ENCODE data around the gene NPBWR2.
A peak's percentile ranks its signal among the peaks of the same experiment; 100 is the strongest.
"Not testable (repeated sequence)": the region's sequence is repeated elsewhere in the genome, so short reads cannot be mapped to it uniquely, and the experiment has no call there.

The NPBWR2 gene

GRCh38 chr20:64123517-64123916 is 16.2 kb upstream of the NPBWR2 start:
- H3K4me3 ChIP-seq (ENCODE audit: low read depth, low read length); CTCF ChIA-PET; H3K9me3 ChIP-seq (ENCODE audit: control insufficient read depth, insufficient read depth, low read depth, low read length); H3K4me1 ChIP-seq (ENCODE audit: control insufficient read depth, insufficient read depth, low read length); POLR2A ChIA-PET; H3K27ac ChIP-seq (ENCODE audit: extremely low read depth, low read depth, low read length); H3K36me3 ChIP-seq (ENCODE audit: control insufficient read depth in 2 of 2, insufficient read depth in 1 of 2, low read length in 2 of 2): not testable (repeated sequence)
- peak; percentile 96 for TF ChIP-seq PRDM4 (tag by site-specific recombination; IDR thresholded peaks at IDR 0.05)

- H3K27ac ChIP-seq (ENCODE audit: extremely low read depth, low read depth, low read length); H3K4me3 ChIP-seq (ENCODE audit: low read depth, low read length); H3K36me3 ChIP-seq (ENCODE audit: control insufficient read depth in 2 of 2, insufficient read depth in 1 of 2, low read length in 2 of 2); H3K4me1 ChIP-seq (ENCODE audit: control insufficient read depth, insufficient read depth, low read length); POLR2A ChIA-PET; H3K9me3 ChIP-seq (ENCODE audit: control insufficient read depth, insufficient read depth, low read depth, low read length): not testable (repeated sequence)
- peak; percentile 97 for TF ChIP-seq PRDM4 (tag by site-specific recombination; IDR thresholded peaks at IDR 0.05)
- CTCF ChIA-PET: interaction anchor here (0.8 to 1.6 kb wide), 2 partner anchors 23 to 38 kb away, joined by 3 to 6 read pairs; no protein-coding TSS in a partner anchor
Observed at GRCh38 chr20:64122927-64123326, 15.6 kb upstream of the NPBWR2 start.

- TF ChIP-seq HOXC10 (CRISPR knock-in tag; IDR thresholded peaks at IDR 0.05) (no peak), ZNF510 (tag by site-specific recombination; IDR thresholded peaks at IDR 0.05; ENCODE audit: insufficient replicate concordance) (no peak), ZNF645 (tag by site-specific recombination; IDR thresholded peaks at IDR 0.05) (no peak), ZNF37A (tag by site-specific recombination; IDR thresholded peaks at IDR 0.05) (no peak), ZFP41 (tag by site-specific recombination; IDR thresholded peaks at IDR 0.05; ENCODE audit: borderline replicate concordance) (no peak)
- Histone ChIP-seq H3K27ac (ENCODE audit: extremely low read depth, low read depth, low read length) (no peak overlapping the region), H3K4me1 (ENCODE audit: control insufficient read depth, insufficient read depth, low read length) (no peaks in the 10 kb centered on the region), H3K4me3 (ENCODE audit: low read depth, low read length) (no peak overlapping the region), H3K36me3 (ENCODE audit: control insufficient read depth in 2 of 2, insufficient read depth in 1 of 2, low read length in 2 of 2) (no peaks in the 10 kb centered on the region), H3K9me3 (ENCODE audit: control insufficient read depth, insufficient read depth, low read depth, low read length) (no peaks in the 10 kb centered on the region)
- POLR2A ChIA-PET: interaction anchor here (0.9 kb wide), 1 partner anchor 583 kb away, joined by 5 read pairs; no protein-coding TSS in a partner anchor
- CTCF ChIA-PET: interaction anchor here (1.1 to 3.5 kb wide), 7 partner anchors 10 to 141 kb away, joined by 3 to 35 read pairs (median 10); partner anchors contain the start of genes LKAAEAR1, PRPF6 and SAMD10
Observed at GRCh38 chr20:64121586-64121985, 14.2 kb upstream of the NPBWR2 start.

GRCh38 chr20:64119681-64120341 is 12.4 kb upstream of the NPBWR2 start:
- no peak overlapping the region for H3K27ac ChIP-seq (ENCODE audit: extremely low read depth, low read depth, low read length)
- no peak overlapping the region for H3K4me3 ChIP-seq (ENCODE audit: low read depth, low read length)
- TF ChIP-seq ZNF549 (tag by site-specific recombination; IDR thresholded peaks at IDR 0.05) (no peak), ZFP37 (tag by site-specific recombination; IDR thresholded peaks at IDR 0.05) (no peak), ZNF555 (tag by site-specific recombination; conservative IDR thresholded peaks at IDR 0.05) (no peak), ZNF175 (tag by site-specific recombination; IDR thresholded peaks at IDR 0.05) (no peak), KLF1 (tag by site-specific recombination; IDR thresholded peaks at IDR 0.05) (no peak), ZFP41 (tag by site-specific recombination; IDR thresholded peaks at IDR 0.05; ENCODE audit: borderline replicate concordance) (no peak), OVOL3 (tag by site-specific recombination; IDR thresholded peaks at IDR 0.05) (no peak), ZNF239 (tag by site-specific recombination; IDR thresholded peaks at IDR 0.05) (no peak), ZNF514 (tag by site-specific recombination; IDR thresholded peaks at IDR 0.05) (no peak), KLF17 (tag by site-specific recombination; IDR thresholded peaks at IDR 0.05) (no peak), ZNF211 (tag by site-specific recombination; IDR thresholded peaks at IDR 0.05; ENCODE audit: low read depth) (no peak), ZNF645 (tag by site-specific recombination; IDR thresholded peaks at IDR 0.05) (no peak), ZNF792 (tag by site-specific recombination; IDR thresholded peaks at IDR 0.05) (no peak), ZNF221 (tag by site-specific recombination; IDR thresholded peaks at IDR 0.05; ENCODE audit: borderline replicate concordance) (no peak)
- ChIA-PET CTCF (interaction anchor here (0.6 to 3.5 kb wide), 27 partner anchors 8 to 1410 kb away, joined by 3 to 35 read pairs (median 5); partner anchors contain the start of genes LKAAEAR1, PRPF6 and SAMD10), POLR2A (interaction anchor here (0.7 to 1.4 kb wide), 3 partner anchors 18 to 1733 kb away, joined by 4 read pairs; partner anchors contain the start of genes PRPF6 and RPS21)
- H3K4me1 ChIP-seq (ENCODE audit: control insufficient read depth, insufficient read depth, low read length): no peaks in the 10 kb centered on the region
- H3K36me3 ChIP-seq (ENCODE audit: control insufficient read depth in 2 of 2, insufficient read depth in 1 of 2, low read length in 2 of 2): no peaks in the 10 kb centered on the region
- H3K9me3 ChIP-seq (ENCODE audit: control insufficient read depth, insufficient read depth, low read depth, low read length): no peaks in the 10 kb centered on the region
